Esophagus muscularis mucosa (tissue), 4 donors: ENCODE data around the gene THYN1.

Experiments used
- CTCF ChIP-seq, 3 experiments: fragments of 200-600 bp in 2 of 3; fragments of 450-650 bp in 1 of 3; sonication (generic) in 2 of 3; IDR thresholded peaks; one replicate each; pipeline ENCODE4 v1.5.1; 2017 to 2019; ENCODE audit warnings: antibody characterized with exemption in 3 of 3, mild to moderate bottlenecking in 2 of 3, moderate library complexity in 1 of 3
- EP300 ChIP-seq: sonication (generic); formaldehyde crosslinking; IDR thresholded peaks from one replicate; pipeline ENCODE4 v1.6.1; 2017; ENCODE audit warnings: antibody characterized with exemption
- POLR2A ChIP-seq: fragments of 450-650 bp; IDR thresholded peaks from one replicate; pipeline ENCODE4 v1.6.1; 2017; ENCODE audit warnings: antibody characterized with exemption, moderate library complexity, mild to moderate bottlenecking, low read depth
- POLR2AphosphoS5 ChIP-seq, 2 donors: sonication (generic); formaldehyde crosslinking; IDR thresholded peaks; one replicate each; pipeline ENCODE4 v1.6.1; 2017; ENCODE audit warnings: antibody characterized with exemption in 2 of 2

DNA sequence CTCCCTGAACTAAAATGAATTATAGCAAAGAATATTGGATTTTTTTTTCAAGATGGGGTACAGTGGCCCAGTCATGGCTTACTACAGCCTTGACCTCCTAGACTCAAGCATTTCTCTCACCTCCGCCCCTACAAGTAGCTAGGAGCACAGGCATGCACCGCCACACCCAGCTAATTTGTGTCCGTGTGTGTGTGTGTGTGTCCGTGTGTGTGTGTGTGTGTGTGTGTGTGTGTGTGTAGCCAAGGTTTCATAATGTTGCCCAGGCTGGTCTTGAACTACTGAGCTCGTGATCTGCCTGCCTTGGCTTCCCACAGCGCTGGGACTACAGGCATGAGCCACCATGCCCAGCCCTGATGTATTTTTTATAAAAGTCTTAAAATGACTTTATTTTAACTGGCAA is 12.6 kb downstream of the THYN1 start:
- TF ChIP-seq CTCF (IDR thresholded peaks at IDR 0.05) (no peak), POLR2AphosphoS5 (IDR thresholded peaks at IDR 0.05) (no peak), POLR2A (no peak), EP300 (no peak)
